PC-9 (cell line): ENCODE results near the gene NPHP4.

Experiments used
- EZH2 ChIP-seq: fragments of 200-600 bp; sonication (generic); IDR thresholded peaks from 2 replicates; pipeline ENCODE4 v1.8.0; 2017; ENCODE audit warnings: antibody characterized with exemption, low read depth
- TF ChIP-seq, protein P1 (sequence below): fragments of 200-600 bp; sonication (generic); conservative IDR thresholded peaks from 2 replicates; pipeline ENCODE4 v1.6.1; 2017; ENCODE audit warnings: mixed run types, antibody characterized with exemption, mild to moderate bottlenecking, moderate library complexity

DNA sequence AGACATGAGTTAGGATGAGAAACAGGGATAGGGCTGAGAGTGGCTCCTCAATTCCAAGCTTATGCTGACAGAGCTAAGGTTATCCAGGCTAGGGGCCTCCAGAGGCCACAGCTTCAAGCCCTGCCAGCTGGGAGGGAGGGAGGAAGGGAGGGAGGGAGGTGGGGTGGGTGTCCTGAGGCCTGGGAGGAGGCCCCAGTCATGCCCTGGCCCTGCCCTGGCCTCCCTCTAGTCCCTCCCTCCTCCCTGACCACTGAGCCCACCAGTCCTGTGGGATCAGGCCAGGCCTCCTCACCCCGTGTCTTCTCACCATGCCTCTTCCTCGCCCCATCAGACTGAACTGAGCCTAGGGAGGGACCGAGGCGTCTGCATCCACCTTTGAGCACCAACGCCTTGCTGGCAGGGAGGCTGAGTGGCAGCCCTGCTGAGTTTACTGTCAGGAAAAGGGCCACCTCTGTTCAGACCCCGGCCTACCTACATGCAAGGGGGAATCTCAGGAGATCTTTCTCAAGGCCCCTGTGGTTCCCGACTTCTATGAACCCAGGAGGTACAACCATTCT is 116.1 kb downstream of the NPHP4 start:
- TF ChIP-seq, protein P1, sequence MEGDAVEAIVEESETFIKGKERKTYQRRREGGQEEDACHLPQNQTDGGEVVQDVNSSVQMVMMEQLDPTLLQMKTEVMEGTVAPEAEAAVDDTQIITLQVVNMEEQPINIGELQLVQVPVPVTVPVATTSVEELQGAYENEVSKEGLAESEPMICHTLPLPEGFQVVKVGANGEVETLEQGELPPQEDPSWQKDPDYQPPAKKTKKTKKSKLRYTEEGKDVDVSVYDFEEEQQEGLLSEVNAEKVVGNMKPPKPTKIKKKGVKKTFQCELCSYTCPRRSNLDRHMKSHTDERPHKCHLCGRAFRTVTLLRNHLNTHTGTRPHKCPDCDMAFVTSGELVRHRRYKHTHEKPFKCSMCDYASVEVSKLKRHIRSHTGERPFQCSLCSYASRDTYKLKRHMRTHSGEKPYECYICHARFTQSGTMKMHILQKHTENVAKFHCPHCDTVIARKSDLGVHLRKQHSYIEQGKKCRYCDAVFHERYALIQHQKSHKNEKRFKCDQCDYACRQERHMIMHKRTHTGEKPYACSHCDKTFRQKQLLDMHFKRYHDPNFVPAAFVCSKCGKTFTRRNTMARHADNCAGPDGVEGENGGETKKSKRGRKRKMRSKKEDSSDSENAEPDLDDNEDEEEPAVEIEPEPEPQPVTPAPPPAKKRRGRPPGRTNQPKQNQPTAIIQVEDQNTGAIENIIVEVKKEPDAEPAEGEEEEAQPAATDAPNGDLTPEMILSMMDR: no peak
- TF ChIP-seq EZH2: no peak
